PFSK-1 (cell line): Measurements from ENCODE around the gene LONP2.

Experiments used
- FOXP2 ChIP-seq: optimal IDR thresholded peaks from 2 replicates; pipeline ENCODE3; 2011; ENCODE audit warnings: borderline replicate concordance, control low read depth, inconsistent platforms; ENCODE audit not compliant: insufficient read depth; ENCODE audit errors: extremely low read length, extremely low read depth
- POLR2AphosphoS5 ChIP-seq: IDR thresholded peaks from 2 replicates; pipeline ENCODE4 v1.6.1; 2012; ENCODE audit warnings: low read depth, mild to moderate bottlenecking, control low read depth, low read length, moderate library complexity
- REST ChIP-seq, 2 experiments: IDR thresholded peaks; 2 replicates each; pipeline versions ENCODE4 v1.6.1 to v1.8.0; 2011 to 2012; ENCODE audit warnings: low read depth in 2 of 2, low read length in 2 of 2, control low read depth in 1 of 2, inconsistent platforms in 1 of 2, mild to moderate bottlenecking in 1 of 2, moderate library complexity in 1 of 2; ENCODE audit not compliant: insufficient read depth in 1 of 2
- SIN3A ChIP-seq: IDR thresholded peaks from 2 replicates; pipeline ENCODE4 v1.6.1; 2012; ENCODE audit warnings: mild to moderate bottlenecking, low read length, moderate library complexity, borderline replicate concordance; ENCODE audit not compliant: insufficient read depth
- TAF1 ChIP-seq: IDR thresholded peaks from 2 replicates; pipeline ENCODE4 v1.6.1; 2012; ENCODE audit warnings: low read length, control low read depth, borderline replicate concordance; ENCODE audit not compliant: insufficient read depth

LONP2 gene

GRCh38 chr16:48353565-48354163 lies 109.6 kb downstream of the LONP2 start:
- TF ChIP-seq SIN3A (no peak), POLR2AphosphoS5 (no peak), TAF1 (no peak), REST (IDR thresholded peaks at IDR 0.05; ENCODE audit: insufficient read depth in 1 of 2, low read depth in 2 of 2, low read length in 2 of 2) (no peak), FOXP2 (no peak)

- TF ChIP-seq POLR2AphosphoS5 (0 out of 2 replicates have a peak, but pooled peaks have one; percentile 17), REST (IDR thresholded peaks at IDR 0.05; ENCODE audit: insufficient read depth in 1 of 2, low read depth in 2 of 2, low read length in 2 of 2) (no peak)
Observed at GRCh38 chr16:48354877-48355855, 111.1 kb downstream of the LONP2 start.

DNA sequence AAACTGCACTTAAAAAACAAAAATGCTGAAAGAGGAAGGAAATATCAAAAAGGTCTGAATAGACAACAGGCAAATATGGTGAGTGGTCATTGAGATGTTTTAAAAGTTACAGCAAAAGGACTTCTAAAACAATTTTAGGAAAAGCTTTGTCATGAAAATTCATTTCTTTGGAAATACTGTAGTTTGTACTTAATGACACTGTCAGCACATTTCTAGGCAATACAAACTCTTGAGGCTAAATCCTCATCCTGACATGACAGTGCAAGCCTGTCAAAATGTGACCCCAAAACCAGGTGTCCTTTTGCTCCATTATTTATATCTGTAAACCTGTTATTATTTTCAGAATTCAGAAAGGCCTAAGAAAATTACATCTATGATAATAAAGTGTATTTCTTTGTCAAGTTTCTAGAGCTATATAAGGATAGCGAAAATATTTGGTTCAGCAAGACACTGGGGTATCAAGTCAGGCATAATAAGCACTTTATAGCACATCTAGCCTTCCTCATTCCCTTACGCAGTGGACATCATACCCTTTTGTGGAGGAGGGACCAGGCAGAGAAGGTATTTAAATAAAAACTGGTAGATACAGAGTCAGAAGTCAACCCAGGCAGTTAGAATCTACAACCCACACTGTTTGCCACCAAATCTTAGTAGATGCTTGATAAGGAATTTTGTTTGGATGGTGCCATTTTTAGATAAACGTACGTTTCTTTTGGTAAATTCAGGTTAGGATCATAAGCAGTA lies 112.7 kb downstream of the LONP2 start:
- TF ChIP-seq POLR2AphosphoS5 (no peak), SIN3A (no peak), REST (IDR thresholded peaks at IDR 0.05; ENCODE audit: insufficient read depth in 1 of 2, low read depth in 2 of 2, low read length in 2 of 2) (no peak), FOXP2 (no peak), TAF1 (no peak)

GRCh38 chr16:48358419-48358818 lies 114.3 kb downstream of the LONP2 start:
- TF ChIP-seq POLR2AphosphoS5 (no peak), FOXP2 (no peak), SIN3A (no peak), TAF1 (no peak), REST (IDR thresholded peaks at IDR 0.05; ENCODE audit: insufficient read depth in 1 of 2, low read depth in 2 of 2, low read length in 2 of 2) (no peak)
